RKO (cell line): ENCODE results near the gene PFDN1.
A peak's percentile ranks its signal among the peaks of the same experiment; 100 is the strongest.

Source experiments
- DNase-seq: peaks from one replicate; pipeline ENCODE4 v3.0.0-alpha.2; 2016; ENCODE audit warnings: low spot score

PFDN1 gene

DNA sequence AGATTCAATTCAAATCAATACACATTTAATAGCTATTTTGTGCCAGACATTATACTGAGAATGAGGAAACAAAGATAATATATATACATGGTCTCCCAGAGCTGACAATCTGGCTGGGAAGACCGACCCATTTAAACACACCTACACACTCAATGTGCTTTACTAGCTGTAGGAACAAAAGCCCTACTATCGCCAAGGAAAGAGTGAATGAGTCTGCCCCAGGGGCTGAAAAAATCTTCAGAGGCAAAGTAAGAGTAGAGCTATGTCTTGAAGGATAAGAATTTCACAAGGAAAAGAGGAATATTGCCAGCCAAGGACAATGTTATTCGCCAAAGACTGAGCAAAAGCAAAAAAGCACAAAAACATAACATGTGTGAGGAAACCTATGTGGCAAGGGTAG is 6.6 kb downstream of the PFDN1 start:
- DNase-seq: no peak

- peak; percentile 89 for DNase-seq
Observed at GRCh38 chr5:140295414-140295813, 7.5 kb downstream of the PFDN1 start.

DNA sequence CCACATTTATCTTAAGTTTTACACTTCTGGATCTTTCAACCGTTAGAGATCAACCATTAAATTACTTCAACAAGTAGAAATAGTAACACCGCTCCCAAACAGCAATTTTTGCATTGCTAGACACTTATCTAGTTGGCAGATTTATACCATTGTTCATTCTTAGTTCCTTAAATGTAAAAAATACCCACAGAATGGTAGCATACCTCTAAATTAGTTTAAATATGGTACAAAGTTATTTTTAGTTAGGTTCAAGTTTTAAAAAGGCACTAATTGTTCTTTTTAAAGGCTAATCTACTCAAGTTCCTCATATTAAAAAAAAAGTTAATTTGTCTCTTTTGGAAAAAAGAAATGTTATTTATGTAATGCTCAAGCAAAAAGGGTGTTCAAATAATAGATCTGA is 8.1 kb downstream of the PFDN1 start:
- no peak for DNase-seq

- no peak for DNase-seq
Observed at GRCh38 chr5:140293849-140294100, 9.1 kb downstream of the PFDN1 start.

DNA sequence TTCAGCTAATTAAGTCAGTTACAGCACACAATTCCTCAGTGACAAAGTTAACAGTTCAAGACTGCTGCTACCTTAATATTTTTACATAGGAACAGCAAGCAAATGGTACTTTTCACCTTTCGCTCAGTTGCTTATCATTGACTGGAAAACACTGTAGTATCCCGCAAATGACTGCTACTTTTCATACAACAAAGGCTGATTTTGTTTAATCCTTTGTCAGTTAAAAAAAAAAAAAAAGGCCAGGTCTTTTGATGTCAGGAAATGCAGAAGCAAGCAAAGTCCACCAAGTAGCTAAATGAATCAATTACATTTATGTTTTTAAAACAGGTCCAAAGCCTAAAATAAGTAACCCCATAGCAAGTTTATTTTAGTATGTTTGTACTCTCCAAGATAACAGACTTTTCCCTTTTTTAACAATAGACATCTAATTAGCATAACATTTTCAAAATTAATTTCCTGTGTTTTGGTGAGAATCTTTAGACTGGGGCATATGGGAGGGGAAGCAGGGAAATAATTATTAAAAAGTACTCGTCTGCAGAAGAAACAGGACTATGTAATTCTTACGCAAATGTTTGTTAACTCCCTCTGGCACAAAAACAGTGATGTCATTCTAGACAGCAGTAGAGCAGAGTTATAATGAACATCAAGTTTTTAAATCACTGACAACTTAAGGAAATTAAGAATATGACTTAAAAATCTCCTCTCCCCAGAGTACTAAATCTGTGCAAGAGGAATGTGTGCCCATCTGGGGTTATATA is 9.6 kb downstream of the PFDN1 start:
- no peak for DNase-seq

- no peak for DNase-seq
Observed at GRCh38 chr5:140292212-140293036, 10.5 kb downstream of the PFDN1 start.

GRCh38 chr5:140287801-140288521 is 14.9 kb downstream of the PFDN1 start:
- DNase-seq: no peak

DNA sequence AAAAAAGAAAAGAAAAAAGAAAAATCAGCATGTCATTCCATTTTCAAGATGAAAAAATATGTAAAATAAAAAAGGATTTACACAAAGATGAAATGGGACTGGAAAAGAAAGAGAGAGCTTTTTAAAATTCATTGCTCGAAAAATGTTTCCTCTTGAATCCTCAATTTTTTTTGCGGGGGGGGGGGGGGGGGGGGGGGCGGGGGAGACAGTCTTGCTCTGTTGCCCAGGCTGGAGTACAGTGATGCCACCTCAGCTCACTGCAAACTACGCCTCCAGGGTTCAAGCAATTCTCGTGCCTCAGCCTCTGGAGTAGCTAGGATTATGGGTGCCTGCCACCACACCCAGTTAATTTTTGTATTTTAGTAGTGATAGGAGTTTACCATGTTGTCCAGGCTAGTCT is 16.5 kb downstream of the PFDN1 start:
- DNase-seq: no peak

DNA sequence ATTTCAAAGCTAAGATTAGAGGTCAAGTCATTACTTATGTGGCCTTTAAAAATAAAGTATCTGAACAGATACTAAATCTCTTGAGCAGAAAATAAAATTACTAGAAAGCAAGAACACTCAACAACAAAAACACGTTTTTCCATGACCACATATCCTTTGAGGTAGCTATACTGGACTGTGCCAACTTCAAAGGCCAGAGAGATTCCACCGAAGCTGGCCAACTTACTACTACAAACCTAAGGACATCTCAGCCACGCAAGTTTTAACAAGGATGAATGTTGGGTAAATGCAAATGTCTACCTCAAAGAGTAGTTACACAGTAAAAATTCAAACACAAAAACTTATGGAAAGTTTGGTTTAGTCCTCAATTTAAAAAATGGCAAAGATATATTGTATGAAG is 18.9 kb downstream of the PFDN1 start:
- no peak for DNase-seq

- no peak for DNase-seq
Observed at GRCh38 chr5:140282266-140282665, 20.6 kb downstream of the PFDN1 start.

- DNase-seq: no peak
Observed at GRCh38 chr5:140275837-140276236, 27.1 kb downstream of the PFDN1 start.

DNA sequence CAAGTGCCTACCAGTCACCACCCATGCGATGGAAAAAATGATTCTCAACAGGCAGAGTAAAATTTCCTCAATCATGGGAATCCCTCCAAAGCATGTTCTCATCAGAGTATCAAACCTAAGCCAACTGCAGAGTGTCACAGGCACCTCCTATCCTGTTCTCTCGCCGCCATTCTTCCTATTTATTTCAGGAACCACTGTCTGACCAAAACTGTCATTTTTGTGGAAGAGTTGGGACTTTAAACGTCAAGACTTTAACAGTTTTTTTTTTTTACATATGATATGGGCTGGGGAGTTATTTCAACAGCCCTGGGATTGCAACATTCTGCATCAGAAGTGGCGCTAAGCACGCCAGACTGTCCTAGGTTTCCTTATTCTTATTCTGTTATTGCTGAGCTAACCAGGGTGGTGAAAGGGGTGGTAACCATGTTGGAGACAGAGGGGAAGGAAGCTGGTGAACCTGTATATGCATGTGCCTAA is 29.5 kb downstream of the PFDN1 start:
- DNase-seq: no peak

GRCh38 chr5:140270008-140270407 is 32.9 kb downstream of the PFDN1 start:
- no peak for DNase-seq

DNA sequence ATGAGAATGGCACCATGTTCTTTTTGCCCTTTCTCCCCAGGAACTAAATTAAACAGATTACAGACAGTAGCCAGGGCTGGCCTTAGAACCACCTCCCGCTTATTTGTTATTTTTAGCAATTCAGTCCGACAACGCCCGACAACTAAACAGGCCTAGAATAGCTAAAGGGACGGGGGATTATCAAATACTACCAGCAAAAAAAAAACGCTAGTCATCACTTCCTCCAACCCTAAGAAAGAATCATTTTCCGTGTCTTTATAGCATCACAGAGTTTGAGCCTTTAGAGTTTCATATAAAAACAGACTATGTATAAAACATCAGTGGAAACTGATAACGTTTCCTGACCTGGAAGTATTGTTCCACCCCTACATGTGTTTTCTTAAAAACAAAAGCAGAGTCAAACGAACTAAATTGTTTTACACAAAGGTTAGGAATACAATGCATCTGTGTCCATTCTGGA is 35.3 kb downstream of the PFDN1 start:
- no peak for DNase-seq

GRCh38 chr5:140267201-140267540 is 35.7 kb downstream of the PFDN1 start:
- DNase-seq: no peak

- DNase-seq: no peak
Observed at GRCh38 chr5:140266471-140267200, 36.3 kb downstream of the PFDN1 start.

- DNase-seq: no peak
Observed at GRCh38 chr5:140265845-140266244, 37.1 kb downstream of the PFDN1 start.

GRCh38 chr5:140262839-140263238 is 40.1 kb downstream of the PFDN1 start:
- DNase-seq: no peak

DNA sequence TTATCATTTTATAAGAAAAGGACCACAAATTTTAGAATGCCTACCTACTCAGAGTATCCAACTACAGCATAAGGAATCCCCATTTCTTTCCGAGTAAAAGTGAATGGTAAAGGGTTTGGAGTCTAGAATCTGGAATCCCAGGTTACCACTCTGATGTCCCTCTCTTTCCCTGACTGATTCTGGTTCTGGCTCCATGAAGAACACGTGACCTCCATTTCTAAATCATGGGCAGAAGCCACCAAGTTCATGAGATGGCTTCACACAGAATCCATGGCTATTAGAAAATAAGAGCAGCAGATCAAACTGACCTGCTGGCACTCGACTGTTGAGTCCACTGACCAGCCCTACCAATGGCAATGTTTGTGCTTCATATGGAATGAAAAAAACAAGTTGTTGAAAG is 40.7 kb downstream of the PFDN1 start:
- no peak for DNase-seq

GRCh38 chr5:140261403-140262171 is 41.3 kb downstream of the PFDN1 start:
- DNase-seq: peak; percentile 93

- DNase-seq: no peak
Observed at GRCh38 chr5:140260089-140260656, 42.7 kb downstream of the PFDN1 start.
